T-helper 2 cell (primary cell): ENCODE measurements around the gene PEF1.

Experiments used
- DNase-seq, 5 experiments: peaks; one replicate each; pipeline versions ENCODE4 v3.0.0 to v3.0.0-alpha.2; 2012 to 2022

The PEF1 gene

DNA sequence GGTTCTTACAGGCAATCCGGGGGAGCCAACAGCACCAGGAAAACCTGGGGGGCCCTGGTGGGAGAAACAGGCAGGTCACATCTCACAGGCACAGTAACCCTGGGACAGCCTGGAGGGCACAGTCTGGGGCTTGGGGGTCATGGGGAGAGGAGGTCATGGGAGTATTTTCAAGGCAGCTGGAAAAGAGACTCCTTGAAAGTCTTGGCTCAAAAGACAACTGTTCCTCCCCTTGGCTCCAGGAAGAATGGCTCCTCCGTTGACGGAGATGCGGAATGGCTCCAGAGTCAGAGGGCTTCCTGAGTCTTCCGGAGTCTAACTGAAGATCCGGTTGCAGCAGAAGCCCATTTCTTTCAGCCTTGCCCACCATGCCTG, 25.9 kb upstream of the PEF1 start:
- no peak for DNase-seq

DNA sequence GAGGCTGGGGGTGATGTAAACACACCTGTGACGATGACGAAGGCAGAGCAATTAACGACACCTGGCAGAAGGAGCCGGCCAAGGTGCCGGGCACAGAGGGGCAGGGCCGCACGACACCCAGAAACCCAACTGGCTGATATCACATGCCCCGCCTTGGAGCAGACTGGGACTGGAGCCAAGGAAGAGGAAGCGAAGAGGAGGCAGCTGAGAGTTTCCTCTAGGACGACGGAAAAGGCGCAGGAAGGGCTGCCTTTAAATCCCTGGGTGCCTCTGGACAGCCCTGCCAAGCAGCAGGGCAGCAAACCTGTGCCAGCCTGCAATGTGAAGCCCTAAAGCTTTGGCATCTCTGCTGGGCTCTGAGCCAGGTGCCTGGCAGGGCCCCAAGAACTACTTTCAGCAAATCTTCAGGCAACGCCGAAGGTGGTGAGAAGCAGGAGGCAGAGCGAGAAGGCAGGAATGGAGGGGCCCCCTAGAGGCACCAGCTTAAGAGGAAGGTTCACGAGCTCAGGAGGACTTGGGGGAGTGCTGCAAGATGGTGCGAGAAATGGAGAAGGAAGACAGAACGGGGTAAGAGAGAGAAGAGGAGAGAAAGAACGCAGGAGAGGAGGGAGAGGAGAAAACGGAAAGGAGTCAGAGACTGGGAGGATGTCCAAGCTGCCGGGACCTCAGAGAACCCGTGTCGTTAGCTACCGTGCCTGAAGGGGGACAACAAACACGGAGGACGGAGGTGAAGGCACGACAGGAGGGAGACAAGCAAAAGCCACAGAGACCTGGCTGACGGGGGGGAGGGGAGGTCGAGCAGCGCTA, 25.3 kb upstream of the PEF1 start:
- DNase-seq: peak in 1 of 5 experiments; percentile 16

DNA sequence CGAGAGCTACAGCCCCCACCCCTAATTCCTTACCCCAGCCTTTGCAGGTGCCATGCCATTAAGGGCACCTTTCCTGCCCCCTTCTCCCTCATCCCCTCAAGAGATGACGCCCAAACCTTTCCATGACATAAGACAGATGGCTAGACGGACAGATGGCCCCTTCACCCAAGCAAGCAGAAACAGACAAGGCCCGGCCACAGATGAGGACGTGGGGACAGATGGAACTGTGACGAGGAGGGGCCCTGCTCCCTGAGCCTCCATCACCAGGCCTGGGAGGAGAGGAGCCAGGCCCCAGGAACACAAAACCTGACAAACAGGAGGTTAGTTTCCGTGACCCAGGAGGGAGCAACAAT, 24.7 kb upstream of the PEF1 start:
- DNase-seq: no peak

DNA sequence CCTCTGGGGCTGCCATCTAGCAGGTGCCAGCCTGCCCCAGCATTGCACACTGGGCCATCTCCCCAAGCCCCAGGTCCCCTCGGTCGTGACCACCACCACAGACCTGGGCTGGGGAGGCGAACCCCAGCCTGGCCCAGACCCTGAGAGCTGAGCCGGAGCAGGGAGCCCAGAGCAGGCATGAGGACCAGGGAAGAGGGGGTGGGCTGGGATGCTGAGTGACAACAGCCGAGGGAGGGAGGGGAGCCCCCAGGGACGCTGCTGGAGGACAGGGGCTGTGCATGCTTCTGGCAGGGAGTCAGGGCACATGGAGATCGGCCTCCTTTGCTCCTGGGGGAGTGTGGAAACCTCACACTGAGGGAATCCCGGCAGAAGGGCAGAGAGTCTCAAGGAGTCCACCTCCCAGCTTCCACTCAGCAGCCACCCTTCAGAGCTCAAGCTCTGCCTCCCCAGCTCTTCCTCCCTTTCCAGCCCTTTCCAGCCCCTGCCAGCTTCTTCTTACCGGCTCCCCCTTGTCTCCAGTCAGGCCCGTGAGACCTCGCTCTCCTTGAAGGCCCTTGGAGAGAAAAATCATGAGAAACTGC, 23.7 kb upstream of the PEF1 start:
- no peak for DNase-seq

DNA sequence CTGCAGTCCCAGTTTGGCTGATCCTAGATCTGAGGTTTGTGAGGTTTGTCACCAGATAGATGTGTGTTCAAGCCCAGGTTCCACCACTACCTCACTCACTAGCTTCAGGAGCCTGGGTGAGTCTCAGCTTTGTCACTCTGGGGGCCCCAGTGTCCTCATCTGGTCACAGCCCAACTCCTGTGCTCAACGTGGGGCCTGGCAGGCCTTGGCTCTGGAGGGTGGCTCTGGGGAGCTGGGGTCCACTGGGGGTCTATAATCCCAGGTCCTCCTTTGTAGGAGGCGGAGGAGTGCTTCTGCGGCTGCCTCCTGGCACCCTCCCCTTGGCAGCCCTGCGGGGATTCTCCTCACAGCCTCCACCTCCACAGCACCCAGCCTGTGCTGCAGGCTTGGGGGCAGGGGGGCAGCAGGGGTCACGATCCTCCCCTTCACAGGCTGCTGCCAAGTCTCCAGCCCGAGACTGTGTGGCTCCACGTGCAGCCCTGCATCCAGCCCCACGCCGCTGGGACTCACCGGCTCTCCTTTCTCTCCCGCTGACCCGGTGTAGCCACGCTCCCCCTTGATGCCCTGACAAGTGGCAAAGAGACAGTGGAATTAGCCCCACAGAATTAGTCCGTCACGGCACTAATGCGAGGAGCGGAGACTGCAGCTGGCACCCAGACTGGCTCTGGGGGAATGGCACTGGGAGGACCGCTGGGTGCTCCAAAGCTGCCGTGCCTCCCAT, 22.5 kb upstream of the PEF1 start:
- no peak for DNase-seq

DNA sequence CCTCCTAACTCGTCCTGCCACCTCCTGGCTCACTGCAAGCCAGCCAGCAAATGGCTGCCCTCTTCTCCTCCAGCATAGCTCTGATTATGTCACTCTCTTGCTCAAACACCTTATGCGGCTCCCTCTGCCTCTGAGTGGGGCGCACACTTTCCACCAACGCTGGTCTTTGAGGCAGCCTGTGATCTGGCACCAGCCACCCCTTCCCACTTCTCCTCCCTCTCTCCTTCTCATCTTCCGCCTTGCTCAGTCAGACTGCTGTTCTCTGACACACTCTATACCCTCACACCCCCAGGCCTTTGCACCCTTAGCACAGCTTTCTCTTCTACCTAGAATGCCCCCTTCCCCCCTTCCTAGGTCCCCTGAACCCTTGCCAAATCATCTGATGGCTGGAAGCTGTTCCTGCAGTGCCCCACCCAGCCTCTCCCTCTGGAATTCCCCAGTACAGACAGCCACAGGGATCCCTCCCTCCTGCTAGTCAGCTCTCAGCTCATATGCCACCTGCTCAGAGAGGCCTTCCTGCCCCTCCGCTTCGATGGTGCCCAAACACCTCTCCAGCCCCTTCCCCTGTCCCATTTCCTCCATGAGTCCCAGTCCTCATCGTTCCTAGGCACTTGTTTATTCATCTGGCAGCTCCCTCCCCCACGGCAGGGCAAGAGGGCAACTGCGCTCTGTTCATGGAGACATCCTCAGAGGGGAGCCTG, 21.7 kb upstream of the PEF1 start:
- no peak for DNase-seq

DNA sequence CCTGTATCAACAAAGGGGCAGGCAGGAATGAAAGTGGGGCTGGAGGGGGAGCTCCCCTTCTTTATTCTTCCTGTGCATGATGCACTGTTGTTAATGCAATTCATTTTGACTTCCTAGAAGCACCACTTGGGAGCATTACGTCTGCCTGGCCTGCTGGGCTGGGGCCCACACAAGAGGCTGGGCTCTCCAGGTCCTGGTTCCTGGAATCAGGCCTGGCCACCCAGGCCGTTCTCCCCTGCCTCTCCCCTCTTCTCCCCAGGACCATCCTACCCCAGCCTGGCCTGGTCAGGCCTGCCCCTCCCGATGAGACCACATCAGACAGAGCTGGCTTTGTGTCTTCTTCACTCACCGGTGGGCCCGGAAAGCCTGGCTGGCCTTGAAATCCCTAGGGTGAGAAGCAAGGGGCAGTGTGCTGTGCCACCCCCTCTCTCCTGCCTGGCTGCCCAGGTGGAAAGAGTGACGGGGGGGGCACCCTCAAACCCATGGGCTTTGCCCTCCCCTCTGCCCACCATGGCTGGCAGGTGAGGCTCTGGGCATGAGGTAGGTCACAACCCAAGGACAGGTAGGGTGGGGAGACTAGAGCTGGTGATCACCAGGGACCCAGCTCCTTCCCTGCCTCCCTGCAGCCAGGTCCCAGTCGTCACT, 20.7 kb upstream of the PEF1 start:
- no peak for DNase-seq

DNA sequence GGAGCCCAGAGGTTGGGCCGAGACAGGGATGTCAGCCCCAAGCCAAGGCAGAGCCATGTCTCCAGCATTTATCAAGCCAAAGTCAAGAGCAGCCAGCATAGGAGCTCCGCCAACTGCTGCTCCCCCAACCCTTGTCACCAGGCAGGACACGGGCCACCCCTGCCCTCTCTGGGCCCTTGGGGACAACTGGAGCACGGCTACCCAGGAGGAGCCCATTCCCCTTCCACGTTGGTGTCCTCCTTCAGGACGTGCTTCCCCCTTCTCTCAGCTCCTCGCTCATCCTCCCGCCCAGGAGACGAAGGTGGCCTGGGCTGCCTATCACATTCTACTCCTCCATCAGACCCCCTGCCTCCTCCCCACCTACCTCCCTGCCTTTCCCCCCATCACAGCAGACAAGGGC, 19.9 kb upstream of the PEF1 start:
- DNase-seq: no peak

DNA sequence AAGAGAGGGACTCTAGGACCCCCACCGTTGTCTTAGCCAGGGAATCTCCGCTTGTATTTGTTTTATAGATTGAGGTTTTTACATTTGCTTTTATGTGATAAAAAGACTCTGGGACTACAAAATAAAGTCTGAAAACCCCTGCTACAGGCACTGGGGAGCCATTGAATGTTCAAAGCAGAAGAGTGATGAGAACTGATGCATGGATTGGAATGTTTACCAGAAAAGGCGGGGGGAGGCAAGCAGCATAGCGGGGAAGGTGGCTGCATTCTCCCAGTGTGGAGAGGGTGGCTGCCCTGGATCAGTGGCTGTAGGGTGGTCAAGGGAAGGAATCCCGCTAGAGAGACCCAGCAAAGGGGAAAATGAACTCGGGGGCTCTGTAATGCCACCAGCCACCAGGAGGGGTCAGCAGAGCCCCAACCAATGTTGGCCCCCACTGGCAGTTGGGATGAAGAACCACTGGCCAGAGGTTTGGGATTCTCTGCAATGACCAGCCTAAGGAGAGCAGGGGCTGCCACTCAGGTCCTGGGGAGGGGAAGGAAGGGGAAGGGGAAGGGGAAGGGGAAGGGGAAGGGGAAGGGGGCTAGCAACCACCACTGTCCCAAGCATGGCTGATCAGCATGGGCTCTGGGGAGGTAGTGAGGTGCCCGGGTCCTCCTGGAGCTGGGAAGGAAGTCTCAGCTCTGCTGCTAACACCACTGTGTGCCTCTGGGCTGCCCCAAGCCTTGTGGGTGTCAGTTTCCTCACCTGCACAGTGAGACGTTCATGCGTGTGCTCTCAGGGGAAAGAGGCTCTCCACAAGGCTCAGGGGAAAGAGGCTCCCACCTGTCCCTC, 19.2 kb upstream of the PEF1 start:
- DNase-seq: peak; percentile 17 to 45 (median 36)

DNA sequence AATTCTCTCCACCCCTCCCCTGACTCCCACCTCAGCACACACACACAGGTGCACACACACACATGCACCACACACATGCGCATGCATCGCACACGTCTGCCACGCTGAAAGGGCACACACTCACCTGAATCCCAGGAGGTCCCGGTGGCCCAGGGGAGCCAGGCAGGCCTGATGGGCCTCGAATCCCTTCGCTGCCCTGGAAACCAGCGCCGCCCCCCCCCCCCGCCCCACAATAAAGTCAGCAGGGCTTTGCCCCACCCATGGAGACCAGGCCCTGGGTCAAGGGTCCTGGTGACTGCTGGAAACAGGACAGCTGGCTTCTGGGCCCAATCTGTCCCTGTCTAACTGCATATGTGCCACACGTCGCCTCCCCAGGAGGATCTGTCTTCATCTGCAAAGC, 17.8 kb upstream of the PEF1 start:
- DNase-seq: no peak

DNA sequence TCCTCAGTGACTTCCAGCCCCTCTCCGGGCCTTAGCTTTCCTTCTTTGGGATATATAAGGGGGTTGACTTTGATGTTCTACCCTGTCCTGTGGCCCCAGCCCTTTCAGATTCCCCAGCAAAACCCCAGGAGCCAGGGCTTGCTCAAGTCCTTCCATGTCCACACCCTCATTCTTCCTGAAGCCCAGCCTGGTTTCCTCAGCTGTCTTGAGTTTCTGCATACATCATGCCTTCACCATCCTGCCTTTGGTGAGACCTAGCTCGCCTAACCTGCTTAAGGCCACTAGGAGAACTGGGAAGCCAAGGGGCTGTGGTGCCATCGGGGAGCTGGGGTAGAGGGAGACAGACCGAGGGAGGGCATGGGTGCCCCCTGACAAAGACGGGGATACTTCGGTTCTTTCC, 17.2 kb upstream of the PEF1 start:
- no peak for DNase-seq

DNA sequence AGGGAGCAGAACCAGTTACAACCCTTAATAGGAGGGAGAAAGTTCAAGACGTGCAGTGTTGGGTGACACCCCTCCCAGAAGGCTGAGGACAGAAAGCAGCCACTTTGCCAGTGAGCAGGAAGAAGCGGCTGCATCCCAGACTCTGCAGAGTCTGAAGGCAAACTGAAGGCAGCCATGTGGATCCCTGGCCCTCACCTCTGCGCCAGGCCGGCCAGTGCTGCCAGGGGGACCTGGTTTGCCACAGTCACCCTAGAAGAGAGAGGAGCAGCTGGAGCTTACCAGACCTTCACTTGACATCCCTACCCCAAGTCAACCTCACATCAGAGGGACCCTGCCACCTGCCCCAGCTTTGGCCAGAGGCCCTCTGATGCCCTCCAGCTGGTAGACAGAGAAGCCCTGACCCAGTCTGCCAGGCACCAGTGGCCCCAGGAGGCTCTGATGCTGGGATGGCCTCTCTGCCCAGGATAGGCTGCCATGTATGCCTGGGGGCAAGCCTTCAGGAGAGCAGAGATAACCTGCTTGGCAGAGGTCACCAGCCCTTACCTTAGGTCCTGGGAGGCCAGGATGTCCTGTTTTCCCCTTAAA, 16.3 kb upstream of the PEF1 start:
- no peak for DNase-seq

DNA sequence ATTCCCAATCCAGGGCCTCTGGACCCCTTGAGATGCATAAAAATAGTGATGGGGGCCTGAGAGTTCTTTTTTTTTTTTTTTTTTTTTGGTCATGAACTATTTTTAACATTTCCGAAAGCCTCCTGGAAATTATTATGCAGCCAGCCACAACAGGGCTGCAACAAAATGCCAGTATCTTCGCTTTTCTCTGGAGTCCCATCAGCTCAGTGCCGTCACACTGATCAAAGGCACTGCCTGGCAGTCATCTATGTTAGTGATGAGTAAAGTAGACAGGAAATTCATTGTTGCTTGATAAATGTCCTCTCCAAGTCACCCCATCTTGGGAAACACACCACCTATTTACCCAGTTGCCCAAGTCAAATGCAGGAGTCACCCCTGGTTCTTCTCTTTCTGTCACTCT, 15.2 kb upstream of the PEF1 start:
- no peak for DNase-seq

DNA sequence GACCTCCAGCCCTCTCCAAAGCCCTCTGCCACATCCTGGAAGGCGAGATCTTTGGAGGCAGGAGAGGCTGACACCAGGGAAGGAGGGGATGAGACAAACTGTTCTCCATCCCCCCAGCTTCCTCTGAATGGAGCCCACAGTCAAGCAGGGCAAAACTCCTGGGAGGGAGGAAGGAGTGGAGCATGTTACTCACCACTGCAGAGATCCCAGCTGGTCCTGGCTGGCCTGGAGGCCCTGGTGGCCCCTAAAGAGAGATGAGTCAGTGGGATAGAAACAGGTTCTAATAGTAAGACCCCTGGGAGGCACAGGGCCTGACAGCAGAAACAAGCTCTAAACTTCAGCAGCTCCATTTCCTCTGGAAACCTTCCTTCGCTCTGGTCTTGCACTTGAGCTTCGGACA, 14.0 kb upstream of the PEF1 start:
- no peak for DNase-seq

DNA sequence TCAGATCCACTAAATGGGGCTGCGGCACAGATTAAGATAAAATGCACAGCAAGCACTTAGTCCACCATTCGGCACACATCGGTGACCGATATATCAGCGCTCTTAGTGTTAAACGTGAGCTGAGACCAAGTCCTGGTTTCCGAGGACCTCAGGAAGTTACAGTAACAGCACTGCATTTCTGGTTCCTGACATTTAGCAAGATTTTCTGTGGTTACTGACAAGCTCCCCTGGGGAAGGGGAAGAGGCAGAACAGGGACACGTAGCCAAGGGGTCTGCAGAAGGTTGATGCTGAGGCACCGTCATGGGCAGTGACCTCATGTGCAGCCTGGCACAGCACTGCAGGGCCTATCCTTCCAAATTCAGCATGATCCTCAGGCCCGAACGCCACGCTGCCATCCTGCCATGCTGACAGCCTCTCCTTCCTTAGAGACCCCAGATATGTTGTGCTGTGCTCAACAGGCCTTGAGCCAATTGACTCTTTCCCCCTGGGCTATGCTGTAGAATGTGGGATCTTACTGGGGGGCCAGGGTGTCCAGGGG, 13.4 kb upstream of the PEF1 start:
- no peak for DNase-seq

DNA sequence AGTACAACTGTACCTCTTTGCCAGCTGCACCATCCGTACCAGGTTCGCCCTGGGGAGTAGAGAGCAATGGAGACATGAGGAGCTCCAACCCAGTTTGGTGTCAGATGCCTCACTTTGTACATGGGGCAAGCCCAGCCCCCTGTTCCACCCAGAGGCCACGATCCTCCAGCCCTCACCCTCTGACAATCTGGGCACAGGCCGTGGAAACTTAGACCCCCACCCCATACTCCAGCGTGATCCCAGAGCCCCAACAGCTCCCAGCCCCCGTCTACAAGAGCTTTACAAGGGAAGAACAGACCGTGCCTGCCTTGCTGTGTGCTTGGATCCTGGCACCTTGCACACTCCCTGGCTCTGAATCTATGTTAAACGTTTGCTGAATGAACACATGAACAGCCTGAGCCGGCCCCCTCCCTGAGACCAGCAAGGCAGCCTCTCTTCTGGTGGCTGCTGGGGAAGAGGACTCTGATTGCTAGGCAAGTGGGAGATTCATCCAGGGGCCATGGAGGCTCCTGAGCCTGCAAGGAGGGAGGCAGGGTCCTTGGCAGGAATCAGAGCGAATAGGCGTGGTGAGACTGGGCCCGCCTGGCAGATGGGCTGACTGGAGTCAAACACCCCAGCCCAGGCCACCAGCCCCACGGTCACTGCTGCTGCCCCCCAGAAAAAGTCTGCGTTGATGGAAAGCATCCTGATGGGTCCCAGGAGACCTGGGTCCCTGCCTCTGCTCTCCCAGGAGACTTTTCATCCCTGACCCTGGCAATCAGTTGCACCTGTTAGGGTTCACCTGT, 12.5 kb upstream of the PEF1 start:
- no peak for DNase-seq

DNA sequence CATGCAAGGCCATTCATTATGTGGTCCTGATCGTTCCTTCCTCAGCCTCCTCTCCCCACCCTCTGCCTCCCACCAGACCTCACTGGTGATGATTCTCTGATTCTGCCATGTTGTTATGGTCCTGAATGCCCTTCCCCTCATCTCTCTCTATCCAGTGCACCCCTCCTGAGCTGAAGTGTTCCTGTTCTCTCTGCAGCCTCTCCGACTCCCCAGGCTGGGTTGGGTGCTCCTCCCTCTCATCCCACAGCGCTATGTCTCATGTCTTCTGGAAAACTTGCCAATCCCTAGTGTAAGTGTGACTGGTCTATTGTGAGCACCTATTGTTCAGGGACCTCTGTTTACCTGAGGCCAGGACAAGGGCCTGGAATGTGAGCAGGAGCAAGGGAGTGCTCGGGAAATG, 11.1 kb upstream of the PEF1 start:
- DNase-seq: no peak

DNA sequence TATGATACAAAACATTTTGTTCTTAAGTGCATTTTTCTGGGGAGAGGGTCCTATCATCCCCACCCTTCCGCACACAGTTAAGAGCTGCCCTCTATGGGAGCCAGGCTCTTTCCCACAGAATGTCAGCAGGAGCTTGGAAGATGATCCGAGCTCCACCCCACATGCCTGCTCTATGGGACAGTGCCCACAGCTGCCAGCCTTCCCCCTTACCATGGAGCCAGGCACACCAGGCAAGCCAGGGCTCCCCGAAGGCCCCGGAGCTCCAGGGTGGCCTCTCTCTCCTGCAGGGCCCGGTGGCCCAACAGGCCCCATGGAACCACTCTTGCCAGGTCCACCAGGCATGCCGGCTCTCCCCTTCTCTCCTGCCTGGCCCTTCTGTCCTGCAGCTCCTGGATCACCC, 10.4 kb upstream of the PEF1 start:
- no peak for DNase-seq

DNA sequence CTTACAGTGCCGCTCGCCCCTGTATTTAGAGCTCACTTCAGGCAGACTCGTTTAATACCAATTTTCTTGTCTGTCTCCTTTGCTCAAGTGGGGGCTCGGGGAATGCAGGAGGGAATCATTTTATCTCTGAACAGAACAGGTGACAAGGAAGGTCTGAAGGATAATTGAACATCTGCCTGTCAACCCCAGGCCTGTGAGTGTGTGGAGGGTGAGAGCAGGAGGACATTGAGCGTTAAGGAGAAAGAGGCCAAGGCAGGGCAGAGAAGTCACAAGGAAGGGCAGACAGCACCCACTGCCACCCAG, 9.7 kb upstream of the PEF1 start:
- DNase-seq: no peak

DNA sequence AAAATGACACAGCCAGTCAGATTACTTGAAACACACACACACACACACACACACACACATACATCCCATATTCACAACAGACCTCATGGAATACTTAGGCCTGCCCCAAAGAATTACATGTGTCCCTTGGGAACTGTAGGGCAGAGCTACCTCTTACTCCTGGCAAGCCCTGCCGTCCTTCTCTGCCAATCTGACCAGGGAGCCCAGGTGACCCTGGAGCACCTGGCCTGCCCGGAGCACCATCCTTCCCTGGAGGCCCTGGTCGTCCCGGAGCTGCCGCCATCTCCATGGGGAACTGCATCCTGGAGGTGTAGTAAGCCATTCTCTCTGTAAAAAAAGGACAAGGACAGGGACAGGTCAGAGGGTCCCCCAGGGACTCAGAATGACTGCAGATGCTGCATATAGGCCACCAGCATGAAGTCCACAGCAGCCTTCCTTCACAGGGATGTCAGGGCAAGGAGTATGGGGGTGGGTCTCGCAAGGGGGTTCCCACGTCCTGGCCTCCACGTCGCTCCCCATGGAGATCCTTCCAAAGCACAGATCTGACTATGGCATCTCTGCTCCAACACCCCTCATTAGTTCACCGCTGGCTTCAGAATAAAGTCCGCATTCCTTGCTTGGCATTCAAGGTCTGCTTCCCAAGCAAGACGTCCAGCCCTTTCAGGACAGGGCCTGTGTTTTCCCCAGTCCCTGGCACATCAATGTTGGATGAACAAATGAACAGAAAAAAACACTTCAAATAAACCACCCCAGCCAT, 9.2 kb upstream of the PEF1 start:
- no peak for DNase-seq
